Measurements from ENCODE around the gene PIGK.
A peak's percentile ranks its signal among the peaks of the same experiment; 100 is the strongest.
"Not testable (repeated sequence)": the region's sequence is repeated elsewhere in the genome, so short reads cannot be mapped to it uniquely, and the experiment has no call there.

PIGK gene

DNA sequence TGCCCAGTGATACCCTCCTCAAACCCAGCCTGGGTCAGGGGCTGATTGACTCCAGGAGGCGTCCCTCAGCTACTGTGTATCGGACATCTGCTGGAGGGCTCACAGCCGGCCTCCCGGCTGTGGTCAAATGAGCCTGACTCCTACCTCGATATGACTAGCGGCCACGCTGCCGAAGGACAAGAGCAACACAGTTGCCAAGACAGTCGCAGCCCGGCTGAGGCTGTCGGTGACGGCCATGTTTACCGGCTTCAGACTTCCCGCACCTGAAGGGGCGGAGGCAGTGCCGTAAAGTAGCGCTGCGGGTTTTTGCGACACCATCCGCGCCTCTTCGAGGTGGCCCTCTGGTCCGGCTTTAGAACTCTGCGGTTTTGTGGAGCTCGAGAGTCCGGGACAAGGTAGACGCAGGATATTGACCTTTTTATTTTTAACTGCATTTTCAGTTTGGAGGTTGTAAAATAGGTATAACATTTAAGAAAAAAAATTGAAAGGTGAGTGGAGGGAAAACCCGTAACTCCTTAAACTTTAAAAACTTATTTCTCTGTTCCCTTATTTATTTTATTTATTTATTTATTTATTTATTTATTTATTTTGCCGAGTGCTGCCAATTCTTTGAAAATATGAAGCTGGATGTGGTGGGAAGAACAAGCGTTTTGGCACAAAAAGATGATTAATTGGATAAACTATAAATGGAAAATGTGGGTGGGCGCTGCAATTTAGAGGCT is at the start of gene PIGK:
Gene PIGK (minus strand): TSS at position 265 of the 722 bp plus-strand sequence. CDS start 28 bp downstream, at position 237.
- peak; percentile 75 to 88 for DNase-seq

DNA sequence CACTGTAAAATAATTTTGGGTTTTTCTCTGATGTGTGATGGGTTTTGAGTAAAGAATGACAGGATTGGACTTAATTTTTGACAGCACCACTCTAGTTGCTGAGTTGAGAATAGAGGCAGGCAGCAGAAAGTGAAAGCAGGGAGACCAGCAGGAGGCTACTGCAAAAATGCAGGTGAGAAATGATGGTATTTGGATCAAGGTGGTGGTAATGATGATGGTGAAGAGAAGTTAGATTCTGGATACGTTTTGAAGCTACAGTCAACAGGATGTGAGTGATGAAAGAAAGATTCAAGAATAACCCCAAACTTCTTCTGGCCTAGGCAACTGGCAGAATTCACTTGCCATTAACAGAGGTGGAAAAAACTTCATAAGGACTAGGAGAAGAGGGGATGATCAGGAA is 47.8 kb upstream of the PIGK start:
- DNase-seq: no peak

DNA sequence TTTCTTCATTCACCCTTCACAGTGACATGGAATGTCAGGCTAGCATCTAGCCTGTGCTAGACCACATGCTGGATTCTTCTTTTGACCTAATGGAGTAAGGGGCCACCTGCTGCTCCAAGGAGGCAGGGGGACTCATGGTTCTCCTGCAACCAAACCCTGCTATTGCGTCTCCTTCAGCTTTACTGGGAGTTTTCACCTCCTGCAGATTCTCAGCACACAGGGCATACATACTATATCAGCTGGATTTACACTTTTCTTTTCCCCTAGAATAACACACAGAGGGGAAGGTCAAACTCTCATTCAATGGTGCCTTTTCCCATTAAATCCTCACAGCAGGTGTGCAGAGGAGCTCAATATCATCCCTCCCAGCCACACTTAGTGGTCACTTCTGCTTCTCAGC is 46.0 kb upstream of the PIGK start:
- no peak for DNase-seq

DNA sequence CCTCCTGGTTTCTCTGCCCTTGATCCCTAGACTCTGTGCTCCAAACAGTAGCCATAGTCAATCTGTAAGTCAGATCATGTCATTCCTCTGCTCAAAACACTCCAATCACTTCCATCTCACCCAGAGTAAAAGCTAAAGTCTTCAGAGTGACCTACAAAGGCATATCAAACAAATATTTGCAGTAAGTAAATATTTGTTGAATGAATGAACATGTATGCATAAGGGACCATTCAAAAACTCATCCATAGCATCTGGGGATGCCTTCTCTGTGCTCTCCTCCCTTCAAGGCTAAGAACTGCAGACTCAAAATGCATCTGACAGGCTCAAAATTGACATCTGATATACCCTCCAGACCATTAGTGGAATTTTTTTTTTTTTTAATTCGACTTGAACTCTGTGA is 44.5 kb upstream of the PIGK start:
- no peak for DNase-seq

DNA sequence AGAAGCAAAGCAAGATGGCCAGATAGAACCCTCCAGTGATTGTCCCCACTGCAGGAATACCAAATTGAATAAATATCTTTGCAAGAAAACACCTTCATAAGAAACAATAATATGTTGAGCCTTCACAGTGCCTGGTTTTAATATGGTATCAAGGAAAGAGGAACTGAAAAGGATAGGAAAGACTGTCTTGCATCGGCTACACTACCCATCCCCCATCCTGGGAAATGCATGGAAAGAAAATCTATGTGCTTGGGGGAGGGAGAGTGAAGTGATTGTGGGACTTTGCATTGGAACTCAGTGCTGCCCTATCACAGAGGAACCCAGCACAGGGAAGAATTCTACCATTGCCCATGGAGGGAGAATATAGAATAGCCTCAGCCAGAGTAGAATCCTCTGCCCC is 34.0 kb upstream of the PIGK start:
- no peak for DNase-seq

DNA sequence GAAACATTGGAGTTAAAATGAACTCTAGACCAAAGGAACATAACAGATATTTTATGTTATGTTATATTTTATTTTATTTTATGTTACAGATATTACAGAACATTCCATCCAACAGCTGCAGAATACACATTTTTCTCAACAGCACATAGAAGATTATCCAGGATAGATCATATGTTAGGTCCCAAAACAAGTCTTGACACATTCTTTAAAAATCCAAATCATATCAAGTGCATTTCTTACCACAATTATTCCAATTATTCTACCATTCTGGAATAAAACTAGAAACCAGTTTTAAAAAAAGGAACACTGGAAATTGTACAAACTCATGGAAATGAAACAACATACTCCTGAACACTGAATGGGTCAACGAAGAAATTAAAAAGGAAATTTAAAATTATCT is 30.9 kb upstream of the PIGK start:
- no peak for DNase-seq

DNA sequence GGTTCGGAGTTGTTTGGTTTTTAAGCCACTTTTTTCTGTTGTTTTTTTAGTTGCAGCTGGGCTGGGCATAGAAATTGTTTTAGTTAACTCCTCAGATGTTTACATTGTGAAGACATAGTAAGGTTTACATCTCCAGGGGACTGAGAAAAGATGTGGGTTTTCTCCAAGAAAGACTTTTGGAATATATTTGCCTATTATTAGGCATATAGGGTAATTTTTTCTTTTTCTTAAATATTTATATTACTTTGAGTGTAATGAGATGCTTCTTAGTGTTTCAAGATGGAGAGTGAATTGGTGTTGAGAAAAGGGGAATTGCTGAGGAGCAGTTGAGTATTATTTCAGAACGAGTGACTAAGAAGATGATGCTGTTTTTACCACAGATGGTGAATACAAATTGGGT is 26.6 kb upstream of the PIGK start:
- no peak for DNase-seq

DNA sequence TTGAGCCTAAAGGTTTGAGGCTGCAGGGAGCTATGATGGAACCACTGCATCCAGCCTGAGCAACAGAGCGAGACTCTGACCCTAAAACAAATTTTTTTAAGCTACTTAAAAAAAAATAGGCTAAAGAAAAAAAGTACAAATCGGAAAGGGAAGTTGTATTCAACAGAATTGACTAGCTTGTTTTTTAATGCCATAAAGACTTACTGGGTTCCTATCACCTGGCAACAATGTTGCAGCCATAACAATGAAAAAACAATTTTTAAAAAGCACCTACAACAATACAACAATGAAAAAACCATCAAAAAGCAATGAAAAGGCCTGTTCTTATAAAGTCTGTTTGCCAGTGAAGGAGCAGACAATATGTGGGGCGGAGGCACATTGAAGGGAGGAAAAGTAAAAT is 20.1 kb upstream of the PIGK start:
- DNase-seq: no peak

DNA sequence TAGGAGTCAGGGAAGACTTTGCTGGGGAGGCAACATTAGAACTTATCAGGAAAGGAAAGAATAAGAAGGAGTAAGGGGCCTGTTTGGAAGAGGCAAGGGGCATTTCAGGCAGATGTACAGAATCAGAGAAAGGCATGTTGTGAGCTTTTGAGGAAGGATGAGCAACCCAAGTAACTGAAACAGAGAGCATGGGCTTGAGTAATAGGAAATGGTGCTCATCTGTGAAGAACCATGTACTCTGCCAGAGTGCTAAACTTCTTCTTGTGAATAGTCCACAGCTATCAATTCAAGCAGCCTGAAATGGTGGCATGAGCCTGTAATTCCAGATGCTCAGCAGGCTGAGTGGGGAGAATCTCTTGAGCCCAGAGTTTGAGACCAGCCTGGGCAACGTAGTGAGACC is 19.2 kb upstream of the PIGK start:
- no peak for DNase-seq

DNA sequence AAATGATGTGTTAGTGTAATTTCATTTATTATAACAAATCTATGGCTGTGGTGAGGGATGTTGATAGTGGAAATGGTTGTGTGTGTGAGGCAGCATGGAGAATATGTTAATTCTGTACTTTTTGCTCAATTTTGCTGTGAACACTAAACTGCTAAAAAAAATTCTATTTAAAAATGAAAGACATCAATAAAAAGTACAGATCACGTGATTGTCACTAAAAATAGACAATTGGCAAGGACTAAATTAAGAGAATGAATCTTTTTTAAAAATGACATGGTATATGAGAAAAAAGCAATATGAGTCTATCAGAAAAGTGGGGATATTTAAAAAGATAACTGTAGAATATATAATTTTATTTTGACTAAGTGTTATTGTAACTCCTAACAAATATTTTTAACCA is 15.7 kb upstream of the PIGK start:
- DNase-seq: no peak

DNA sequence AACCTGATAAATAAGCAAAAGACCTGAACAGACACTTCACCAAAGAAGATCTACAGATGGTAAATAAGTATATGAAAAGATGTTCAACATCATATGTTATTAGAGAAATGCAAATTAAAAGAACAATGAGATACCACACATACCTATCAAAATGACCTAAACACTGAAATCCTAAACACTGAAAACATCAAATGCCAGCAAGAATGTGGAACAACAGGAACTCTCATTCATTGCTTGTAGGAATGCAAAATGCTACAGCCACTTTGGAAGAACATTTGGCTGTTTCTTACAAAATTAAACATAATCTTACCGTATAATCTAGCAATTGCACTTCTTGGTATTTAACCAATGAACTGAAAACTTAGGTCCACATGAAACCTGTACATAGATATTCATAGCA is 14.9 kb upstream of the PIGK start:
- no peak for DNase-seq

DNA sequence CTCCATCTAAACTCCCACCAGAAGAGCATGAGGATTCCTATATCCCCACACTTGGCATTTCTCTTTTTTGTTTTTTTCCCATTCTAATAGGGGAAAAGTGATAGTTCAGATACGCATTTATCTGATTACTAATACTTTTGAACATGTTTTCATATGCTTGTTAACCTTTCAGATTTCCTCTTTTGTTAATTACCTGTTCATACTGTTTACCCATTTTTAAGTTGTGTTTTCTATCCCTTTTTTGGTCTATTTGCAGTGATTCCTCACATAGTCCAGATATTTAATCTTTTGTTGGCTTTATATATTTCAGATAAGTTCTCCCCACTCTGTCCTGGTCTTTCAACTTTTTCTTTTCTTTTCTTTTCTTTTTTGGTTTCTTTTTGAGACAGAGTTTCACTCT is 13.6 kb upstream of the PIGK start:
- no peak for DNase-seq

DNA sequence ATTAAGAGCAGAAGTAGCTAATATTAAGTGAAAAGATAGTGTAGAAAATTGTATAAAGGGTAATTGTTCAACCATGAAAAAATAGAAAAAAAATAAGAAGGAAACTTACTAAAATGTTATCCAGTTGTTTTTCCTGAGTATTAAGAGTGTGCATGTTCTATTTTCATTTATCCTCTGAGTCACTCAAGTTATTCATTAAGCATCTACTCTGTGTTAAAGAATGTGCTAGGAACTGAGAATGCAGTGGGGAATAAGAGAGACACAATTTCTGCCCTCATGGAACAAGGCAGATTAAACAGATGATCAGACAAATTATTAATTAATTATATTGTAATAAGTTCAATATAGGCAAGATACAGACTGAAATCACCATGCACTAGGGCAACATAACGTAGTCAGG is 10.8 kb upstream of the PIGK start:
- no peak for DNase-seq

DNA sequence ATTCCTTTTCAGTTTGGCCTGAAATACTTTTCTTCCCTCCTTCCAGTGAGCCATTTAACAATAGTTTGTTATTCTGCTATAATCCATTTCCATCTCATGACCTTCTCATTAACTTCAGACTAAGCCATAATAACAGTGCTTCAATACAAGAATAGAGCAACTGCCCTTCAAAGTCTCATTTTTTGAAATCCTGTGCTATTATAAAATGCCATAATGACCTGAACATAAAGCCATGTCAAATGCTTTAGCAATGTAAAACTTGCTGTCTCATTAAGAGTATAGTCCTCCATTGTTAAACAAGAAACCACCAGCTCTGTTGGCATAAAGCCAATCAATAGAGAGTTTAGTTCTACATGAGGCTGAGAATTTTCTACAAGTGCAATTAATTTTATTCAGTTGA is 9.6 kb upstream of the PIGK start:
- DNase-seq: no peak

DNA sequence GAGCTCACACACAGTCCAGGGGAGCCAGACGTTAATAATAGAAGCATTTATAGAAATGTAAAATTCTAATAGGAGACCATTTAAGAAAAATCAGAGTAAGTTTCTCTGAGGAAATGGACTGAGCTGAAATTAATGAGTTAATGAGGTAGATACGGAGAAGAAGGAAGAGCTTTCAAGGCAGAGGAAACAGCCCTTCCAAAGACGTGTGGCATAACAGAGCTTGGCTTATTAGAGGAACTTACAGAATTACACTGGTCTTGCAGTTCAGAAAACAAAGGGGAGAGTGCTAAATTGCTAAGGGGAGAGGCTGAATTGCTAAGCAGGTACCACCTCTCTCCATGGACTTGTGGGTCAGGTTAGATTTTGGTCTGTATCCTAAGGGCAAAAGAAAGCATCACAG is 8.2 kb upstream of the PIGK start:
- no peak for DNase-seq

DNA sequence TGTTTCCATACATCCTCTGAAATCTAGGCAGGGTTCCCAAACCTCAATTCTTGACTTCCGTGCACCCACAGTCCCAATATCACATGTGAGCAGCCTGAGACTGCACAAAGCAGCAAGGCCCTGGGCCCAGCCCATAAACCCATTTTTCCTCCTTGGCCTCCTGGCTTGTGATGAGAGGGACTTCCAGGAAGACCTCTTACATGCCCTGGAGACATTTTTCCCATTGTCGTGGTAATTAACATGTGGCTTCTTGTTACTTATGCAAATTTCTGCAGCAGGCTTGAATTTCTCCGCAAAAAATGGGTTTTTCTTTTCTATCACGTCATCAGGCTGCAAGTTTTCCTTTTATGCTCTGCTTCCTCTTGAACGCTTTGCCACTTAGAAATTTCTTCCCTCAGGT is 3.3 kb upstream of the PIGK start:
- DNase-seq: no peak

DNA sequence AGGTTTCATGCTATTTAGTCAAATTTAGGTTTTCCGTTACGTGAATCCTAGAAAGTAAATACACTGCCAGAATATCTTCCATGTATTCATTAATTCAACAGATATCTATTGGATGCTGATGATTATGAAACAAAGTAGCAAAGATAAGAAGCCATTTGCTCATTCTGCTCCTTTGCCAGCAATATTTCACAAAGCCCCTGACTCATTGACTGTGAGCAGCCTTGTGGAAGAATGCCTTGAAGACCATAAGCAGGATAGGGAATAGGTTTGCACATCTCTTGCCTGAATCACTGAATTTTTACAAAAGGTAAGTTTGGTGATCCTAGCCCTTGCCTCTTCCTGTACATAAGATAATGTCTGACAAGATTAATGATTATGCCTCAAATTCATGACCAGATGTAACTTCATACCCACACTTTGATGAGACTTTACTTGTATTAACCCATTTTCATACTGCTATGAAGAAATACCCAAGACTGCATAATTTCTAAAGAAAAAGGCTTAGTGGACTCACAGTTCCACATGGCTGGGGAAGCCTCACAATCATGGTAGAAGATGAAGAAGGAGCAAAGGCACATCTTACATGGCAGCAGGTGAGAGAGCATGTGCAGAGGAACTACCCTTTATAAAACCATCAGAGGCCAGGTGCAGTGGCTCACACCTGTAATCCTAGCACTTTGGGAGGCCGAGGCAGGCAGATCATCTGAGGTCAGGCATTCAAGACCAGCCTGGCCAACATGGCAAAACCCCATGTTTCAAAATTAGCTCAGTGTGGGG is 1.6 kb upstream of the PIGK start:
- DNase-seq: no peak

DNA sequence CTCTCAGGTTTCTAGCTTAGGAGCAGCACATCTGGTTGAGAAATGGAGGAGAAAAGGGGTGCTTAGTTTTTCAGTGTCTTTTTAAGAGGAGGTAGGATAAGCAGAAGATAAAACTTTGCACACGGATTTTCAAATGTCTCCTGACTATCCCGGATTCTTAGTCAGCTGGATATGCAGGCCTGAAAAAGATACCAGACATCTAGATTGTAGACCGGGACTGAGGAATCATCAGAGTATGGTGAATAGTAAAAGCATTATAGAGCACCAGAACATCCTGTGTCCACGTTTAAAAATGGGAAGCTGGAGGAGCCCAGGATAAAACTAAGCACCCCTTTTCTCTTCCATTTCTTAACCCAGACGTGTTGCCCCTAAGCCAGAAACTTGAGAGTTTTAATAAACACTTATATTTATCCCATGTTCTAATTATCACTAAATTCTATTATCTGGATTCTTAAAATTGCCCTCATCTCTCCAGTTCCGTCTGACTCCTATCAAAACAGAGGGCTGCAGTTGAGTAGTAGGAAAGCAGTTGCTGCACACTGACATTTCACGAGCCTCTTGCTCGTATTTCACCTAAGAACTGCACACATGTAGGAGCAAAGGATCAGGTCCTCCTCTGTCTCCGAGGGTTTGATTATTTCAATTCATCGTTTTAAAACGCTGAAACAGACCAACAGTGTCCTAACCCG is 609 bp downstream of the PIGK start:
- peak in 1 of 2 experiments; percentile 8 for DNase-seq

DNA sequence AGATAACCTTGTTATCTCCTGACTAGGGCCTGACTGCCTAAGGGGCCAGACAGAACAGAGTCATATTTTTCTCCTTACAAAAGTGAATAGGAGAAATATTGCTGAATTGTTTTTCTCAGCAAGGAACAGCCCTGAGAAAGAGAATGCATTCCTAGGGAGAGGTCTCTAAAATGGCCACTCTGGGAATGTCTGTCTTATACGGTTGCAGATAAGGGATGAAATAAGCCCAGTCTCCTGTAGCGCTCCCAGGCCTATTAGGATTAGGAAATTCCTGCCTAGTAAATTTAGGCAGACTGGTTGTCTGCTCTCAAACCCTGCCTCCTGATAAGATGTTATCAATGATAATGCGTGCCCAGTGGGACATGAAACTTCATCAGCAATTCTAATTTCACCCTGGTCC is 15.2 kb downstream of the PIGK start:
- DNase-seq: not testable (repeated sequence)

DNA sequence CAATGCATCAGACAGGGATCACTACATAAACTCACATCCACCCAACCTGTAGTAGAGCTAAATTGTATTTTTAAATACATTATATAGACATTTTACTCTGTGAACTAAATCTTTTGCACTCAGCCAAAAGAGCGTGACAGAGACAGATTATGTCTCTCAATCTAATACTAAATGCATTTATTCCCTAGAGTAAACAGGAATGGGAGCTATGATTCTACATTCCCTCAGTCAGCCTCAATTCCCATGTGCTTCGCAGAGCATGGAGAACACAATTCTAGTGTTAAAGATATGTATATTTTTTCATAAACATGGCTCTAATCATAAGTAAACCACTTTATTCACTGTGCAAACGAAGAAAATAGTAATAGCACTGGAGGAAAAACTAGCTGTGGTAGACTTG is 16.5 kb downstream of the PIGK start:
- DNase-seq: no peak

DNA sequence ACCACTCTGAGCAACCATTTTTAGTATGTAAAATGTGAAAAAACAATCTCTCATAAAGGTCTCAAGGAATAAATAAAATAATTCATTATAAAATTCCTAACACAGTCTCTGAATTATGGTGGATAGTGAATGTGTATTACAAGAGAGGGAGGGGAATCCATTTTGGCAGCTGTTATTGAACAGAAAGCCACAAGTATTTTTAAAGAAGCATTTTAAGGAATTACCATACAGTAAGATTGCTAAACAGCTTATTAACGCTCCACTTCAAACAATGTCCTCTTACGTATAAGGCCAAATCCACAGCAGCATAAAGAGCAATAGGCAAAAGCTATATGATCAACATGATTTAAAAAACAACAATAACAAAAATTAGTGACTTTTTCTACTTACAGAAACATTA is 18.4 kb downstream of the PIGK start:
- no peak for DNase-seq

DNA sequence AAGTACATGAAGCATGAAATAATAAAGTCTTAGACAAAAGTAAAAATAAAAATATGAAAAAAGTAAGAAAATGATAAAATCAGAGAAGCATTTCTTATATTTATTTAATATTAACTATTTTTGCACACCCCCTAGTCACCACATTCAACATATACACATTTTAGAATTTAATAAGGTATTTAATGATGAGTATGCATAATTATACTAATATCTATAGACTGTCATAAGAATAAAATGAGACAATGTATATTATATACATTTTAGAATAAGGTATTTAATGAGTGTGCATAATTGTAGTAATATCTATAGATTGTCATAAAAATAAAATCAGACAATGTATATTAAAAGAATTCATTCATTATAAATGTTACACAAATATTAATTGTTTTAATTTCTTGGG is 18.9 kb downstream of the PIGK start:
- DNase-seq: no peak

DNA sequence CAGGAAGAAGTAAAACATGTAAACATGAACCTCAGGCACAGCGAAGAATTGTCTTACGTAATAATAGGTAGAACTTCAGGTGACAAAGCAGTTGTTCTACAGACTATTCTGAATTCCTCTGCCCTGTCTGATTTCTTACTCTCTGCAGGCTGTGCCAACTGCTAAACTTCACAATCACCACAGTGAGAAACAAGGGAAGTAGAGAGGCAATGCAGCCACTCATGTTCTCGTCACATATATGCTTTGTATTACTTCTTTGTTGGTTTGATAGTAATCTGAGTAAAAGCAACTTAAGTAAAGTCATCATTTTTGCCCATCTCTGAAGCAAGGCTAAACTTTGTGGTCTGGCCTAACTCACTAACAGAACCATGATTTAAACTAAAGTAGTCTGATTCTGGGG is 21.9 kb downstream of the PIGK start:
- DNase-seq: no peak

DNA sequence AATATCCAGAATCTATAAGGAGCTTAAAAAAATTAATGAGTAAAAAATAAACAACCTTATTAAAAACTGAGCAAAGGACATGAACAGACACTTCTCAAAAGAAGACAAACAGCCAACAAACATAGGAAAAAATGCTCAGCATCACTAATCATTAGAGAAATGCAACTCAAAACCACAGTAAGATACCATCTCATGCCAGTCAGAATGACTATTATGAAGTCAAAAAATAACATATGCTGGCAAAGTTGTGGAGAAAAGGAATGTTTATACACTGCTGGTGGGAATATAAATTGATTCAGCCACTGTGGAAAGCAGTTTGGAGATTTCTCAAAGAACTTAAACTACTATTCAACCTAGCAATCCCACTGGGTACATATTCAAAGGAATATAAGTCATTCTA is 25.3 kb downstream of the PIGK start:
- no peak for DNase-seq

All from NCI-H2081 (cell line).